Measurements from ENCODE around the gene ERO1B.
A peak's percentile ranks its signal among the peaks of the same experiment; 100 is the strongest.
"Not testable (repeated sequence)": the region's sequence is repeated elsewhere in the genome, so short reads cannot be mapped to it uniquely, and the experiment has no call there.

The ERO1B gene, protein sequence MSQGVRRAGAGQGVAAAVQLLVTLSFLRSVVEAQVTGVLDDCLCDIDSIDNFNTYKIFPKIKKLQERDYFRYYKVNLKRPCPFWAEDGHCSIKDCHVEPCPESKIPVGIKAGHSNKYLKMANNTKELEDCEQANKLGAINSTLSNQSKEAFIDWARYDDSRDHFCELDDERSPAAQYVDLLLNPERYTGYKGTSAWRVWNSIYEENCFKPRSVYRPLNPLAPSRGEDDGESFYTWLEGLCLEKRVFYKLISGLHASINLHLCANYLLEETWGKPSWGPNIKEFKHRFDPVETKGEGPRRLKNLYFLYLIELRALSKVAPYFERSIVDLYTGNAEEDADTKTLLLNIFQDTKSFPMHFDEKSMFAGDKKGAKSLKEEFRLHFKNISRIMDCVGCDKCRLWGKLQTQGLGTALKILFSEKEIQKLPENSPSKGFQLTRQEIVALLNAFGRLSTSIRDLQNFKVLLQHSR

GRCh38 chr1:236281654-236282424, at the start of gene ERO1B:
Gene ERO1B, minus strand, starts transcription at chr1:236281958. Its CDS starts 175 bp downstream, at chr1:236281783.
- H3K27ac ChIP-seq = peak within 1 kb of the TSS in 20 of 21 experiments; percentile 20 to 86 (median 74)
- peak within 1 kb of the TSS; percentile 73 to 99 (median 96) for H3K4me3 ChIP-seq

GRCh38 chr1:236331412-236331811, 49.7 kb upstream of the ERO1B start:
- H3K27ac ChIP-seq, H3K4me3 ChIP-seq: not testable (repeated sequence)

GRCh38 chr1:236326432-236326831, 44.7 kb upstream of the ERO1B start:
- Histone ChIP-seq H3K4me3 (no peak overlapping the region), H3K27ac (no peak overlapping the region)

- no peak overlapping the region for H3K4me3 ChIP-seq
- H3K27ac ChIP-seq = no peak overlapping the region
Measured at GRCh38 chr1:236325567-236325966, 43.8 kb upstream of the ERO1B start.

DNA sequence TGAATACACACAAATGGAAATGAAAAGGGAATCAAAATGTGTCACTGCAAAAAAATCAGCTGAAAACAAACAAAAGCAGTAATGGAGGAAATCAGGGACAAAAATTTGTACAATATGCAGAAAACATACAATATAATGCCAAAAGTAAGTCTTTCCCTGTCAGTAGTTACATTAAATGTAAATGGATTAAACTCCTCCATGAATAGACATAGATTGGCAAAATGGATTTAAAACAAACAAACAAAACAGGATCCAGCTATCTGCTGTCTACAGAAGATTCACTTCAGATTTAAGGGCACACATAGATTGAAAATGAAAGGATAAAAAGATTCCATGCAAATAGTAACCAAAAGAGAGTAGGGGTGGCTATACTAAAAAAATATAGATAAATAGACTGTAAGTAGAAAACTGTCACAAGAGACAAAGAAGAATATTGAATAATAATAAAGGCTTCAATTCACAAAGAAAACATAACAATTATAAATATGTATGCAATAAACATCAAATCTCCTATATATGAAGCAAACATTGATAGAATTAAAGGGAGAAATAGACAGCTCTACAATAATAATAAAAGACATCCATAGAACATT, 42.2 kb upstream of the ERO1B start:
- H3K27ac ChIP-seq = no peak overlapping the region
- H3K4me3 ChIP-seq = no peak overlapping the region

DNA sequence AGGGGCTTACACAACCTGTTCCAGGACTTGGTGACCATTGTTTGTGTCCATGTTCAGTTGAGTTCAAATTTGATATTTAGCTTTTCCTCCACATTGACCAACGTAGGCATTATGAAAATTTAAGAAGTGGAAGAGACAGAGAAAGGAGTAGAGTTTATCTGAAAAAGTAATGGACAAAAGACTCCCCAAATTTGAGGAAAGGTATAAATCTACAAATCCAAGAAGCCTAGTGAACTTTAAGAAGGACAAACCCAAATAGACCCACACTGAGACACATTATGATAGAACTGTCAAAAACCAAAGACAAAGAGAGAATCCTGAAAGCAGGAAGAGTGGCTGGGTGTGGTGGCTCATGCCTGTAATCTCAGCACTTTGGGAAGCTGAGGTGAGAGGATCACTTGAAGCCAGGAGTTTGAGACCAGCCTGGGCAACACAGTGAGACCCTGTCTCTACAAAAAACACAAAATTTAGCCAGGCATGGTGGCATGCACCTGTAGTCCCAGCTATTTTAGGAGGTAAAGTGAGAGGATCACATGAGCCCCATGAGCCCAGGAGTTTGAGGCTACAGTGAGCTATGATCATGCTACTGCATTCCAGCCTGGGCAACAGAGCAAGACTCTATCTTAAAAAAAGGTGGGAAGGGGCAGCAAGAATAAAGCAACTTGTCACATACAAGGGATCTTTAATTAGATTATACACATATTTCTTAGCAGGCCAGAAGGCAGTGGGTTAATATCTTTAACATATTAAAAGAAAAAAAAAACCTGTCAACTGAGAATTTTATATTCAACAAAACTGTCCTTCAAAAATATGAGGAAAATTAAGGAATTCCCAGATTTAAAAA, 41.0 kb upstream of the ERO1B start:
- no peak overlapping the region for H3K4me3 ChIP-seq
- no peak overlapping the region for H3K27ac ChIP-seq

DNA sequence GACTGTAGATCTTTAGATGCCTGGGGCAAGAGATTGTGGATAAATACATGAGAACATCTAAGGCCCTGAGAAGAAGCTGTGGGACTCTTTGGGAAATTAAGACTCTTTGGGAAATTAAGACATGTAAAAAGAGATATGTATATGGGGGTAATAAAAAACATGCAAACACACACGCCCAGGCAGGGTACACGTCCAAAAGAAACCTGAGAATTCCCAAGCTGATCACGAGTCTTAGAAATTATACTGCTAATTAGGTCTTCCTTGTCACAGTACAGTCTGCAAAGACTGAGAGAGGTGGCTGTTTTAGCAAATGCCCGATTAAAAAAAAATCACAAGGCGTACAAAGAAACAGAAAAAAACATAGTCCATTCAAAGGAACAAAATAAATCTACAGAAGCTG, 39.3 kb upstream of the ERO1B start:
- Histone ChIP-seq H3K4me3 (no peak overlapping the region), H3K27ac (no peak overlapping the region)

GRCh38 chr1:236320671-236321070, 38.9 kb upstream of the ERO1B start:
- Histone ChIP-seq H3K27ac (no peak overlapping the region), H3K4me3 (no peak overlapping the region)

DNA sequence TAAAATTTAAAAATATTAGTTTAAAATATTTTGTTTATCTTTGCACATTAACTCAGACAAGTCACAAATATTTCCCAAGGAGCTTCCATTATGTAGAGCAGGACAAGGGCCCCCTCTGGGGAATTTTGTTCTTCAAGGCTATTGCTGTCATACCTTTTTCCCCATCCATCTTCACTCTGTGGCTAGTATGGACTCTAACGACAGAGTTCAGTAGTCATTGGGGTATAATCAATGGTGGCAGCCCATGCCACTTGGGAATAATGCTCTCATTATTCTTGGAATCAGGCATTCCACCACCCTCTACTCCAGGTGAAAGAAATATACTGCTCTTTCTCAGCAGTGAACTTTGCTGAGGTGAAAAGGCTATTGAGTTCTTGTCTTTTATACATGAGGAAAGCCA, 38.5 kb upstream of the ERO1B start:
- Histone ChIP-seq H3K27ac (no peak overlapping the region), H3K4me3 (no peak overlapping the region)

DNA sequence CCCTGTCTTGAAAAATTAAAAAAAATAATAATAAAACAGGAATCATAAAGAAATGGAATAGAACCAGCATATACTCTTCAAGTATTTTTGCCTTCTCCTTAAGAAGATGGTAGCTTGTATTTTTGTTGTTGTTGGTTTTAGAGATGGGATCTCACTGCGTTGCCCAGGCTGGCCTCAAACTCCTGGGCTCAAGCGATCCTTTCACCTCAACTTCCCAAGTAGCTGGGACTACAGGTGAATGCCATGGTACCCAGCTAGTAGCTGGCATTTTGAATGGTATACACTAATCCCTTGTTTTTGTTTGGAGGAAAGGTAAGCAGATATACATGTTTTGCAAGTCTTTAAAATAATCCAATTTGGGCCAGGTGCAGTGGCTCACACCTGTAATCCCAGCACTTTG, 34.7 kb upstream of the ERO1B start:
- Histone ChIP-seq H3K27ac (no peak overlapping the region), H3K4me3 (no peak overlapping the region)

DNA sequence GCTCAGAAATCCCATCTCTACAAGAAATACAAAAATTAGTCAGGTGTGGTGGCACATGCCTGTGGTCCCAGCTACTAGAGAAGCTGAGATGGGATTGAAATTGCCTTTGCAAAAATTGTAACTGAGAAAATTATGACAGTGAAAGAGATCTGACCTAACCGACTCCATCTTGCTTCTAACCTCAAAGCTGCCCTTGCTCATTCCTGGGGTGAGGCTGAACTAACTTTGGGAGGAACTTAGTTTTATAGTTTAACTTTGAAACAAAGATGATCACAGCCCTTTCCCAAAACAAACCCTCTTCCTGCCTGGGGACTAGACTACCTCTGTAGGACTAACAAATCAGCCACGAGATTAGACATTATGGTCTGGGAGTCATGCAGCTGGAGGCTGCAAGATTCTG, 33.8 kb upstream of the ERO1B start:
- no peak overlapping the region for H3K4me3 ChIP-seq
- H3K27ac ChIP-seq = no peak overlapping the region

GRCh38 chr1:236315092-236315491, 33.3 kb upstream of the ERO1B start:
- no peak overlapping the region for H3K27ac ChIP-seq
- no peak overlapping the region for H3K4me3 ChIP-seq

DNA sequence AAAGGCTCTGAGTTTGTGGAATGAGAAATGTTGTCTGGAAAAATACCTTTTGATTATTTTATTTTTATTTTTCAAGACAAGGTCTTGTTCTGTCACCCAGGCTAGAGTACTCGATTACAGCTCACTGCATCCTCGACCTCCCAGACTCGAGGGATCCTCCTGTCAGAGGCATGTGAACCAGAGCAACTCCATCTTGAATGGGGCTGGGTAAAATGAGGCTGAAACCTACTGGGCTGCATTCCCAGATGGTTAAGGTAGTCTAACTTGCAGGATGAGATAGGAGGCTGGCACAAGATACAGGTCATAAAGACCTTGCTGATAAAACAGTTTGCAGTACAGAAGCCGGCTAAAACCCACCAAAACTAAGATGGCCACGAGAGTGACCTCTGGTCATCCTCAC, 32.3 kb upstream of the ERO1B start:
- not testable (repeated sequence) for H3K4me3 ChIP-seq

DNA sequence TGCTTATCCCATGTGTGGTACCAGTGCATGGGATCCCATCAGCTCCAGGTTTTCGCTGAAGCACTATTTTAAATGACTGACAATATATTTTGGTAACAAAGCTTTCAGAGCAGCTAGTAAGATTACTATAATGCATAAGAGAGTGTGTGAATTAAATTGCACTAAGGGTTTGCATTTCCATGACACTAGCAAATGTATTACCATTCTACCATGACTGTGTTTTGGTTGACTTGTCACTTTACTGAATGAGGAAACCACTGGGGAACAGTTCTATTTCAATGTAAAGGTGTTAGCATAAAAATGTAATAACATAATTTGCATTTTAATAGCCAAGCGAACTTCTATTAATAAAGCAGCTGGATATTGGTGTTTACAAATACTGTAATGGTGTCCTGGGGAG, 31.7 kb upstream of the ERO1B start:
- Histone ChIP-seq H3K4me3 (no peak overlapping the region), H3K27ac (no peak overlapping the region)

More for the DNA sequence above, 32.3 kb upstream of the ERO1B start:
- H3K27ac ChIP-seq = not testable (repeated sequence)

GRCh38 chr1:236311040-236311439, 29.3 kb upstream of the ERO1B start:
- no peak overlapping the region for H3K27ac ChIP-seq
- H3K4me3 ChIP-seq = no peak overlapping the region

DNA sequence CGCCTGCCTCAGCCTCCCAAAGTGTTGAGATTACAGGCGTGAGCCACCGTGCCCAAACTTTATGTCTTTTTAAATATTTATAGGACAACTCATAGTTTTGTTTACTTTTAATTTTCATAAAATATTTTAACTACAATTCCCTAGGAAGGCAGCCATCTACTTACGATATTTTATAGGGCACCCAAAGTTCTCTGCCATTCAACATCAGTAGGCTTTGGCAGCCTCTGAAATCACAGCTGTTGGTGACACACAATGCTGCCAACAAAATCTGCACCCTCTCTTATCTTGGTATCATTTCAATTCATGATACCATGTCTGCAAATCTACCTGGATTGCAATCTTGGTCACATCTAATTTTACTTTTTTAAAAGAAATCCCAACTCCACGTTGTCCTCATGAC, 27.1 kb upstream of the ERO1B start:
- H3K27ac ChIP-seq = no peak overlapping the region

GRCh38 chr1:236307435-236307834, 25.7 kb upstream of the ERO1B start:
- Histone ChIP-seq H3K4me3 (no peak overlapping the region), H3K27ac (no peak overlapping the region)

More for the DNA sequence above, 27.1 kb upstream of the ERO1B start:
- no peak overlapping the region for H3K4me3 ChIP-seq

DNA sequence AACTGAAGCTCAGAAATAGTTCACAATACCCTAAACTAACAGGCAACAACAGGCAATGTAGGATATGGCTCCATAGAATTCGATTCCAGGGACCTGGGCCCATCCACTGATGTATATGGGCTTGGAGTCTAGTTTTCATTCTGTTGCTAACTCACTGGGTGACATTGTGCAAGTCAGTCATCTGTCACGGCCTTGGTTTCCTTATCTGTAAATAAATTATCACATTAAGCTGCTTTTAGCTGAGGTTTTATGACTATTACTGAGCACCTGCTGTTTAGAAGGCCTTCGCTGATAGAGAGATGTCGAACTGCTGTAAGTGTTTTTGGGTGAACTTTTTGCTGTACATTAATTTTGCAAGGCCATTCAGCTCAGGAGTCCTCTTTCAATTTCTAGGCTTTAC, 22.9 kb upstream of the ERO1B start:
- no peak overlapping the region for H3K4me3 ChIP-seq
- no peak overlapping the region for H3K27ac ChIP-seq

DNA sequence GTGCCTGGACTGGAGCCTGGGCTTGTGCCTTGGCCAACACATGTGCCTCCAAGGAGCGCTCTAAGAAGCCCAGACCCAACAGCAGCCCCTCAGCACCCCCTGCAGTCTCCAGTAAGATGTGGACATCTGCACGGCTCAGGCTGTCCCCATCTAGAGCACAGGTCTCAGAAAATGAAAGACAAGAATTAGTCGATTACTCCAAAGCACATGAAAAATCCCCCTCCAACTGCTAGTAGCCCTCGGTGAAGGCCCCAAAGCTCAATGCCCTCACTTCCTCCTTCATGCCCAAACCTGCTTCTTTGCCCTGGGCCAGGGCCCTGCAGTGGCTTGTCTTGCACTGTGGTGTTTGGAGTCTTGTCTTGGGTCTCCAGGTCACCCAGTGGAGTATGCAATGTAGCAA, 21.9 kb upstream of the ERO1B start:
- no peak overlapping the region for H3K27ac ChIP-seq

GRCh38 chr1:236302941-236303340, 21.2 kb upstream of the ERO1B start:
- Histone ChIP-seq H3K27ac (no peak overlapping the region), H3K4me3 (no peak overlapping the region)

More for the DNA sequence above, 21.9 kb upstream of the ERO1B start:
- H3K4me3 ChIP-seq = no peak overlapping the region
